ENCODE data around the gene ROCK1. TPM values are rescaled to one million over a fixed set of nuclear protein-coding genes. Genes with fewer than 3 reads are reported as not detected.

ROCK1 gene
- polyA plus RNA-seq, 10 donors, result 27.2 to 44.4 (median 36.5) TPM

Other genes starting within 250 kb of the ROCK1 start
- 10 to 100 TPM in 3 of 10 donors, 1 to 10 TPM in 7; 3.8 to 17.5 (median 7.2) TPM for gene GREB1L, start 130.4 kb upstream of the ROCK1 start, polyA plus RNA-seq (ENCODE audit: insufficient read length in 10 of 10)

Data from muscle of back (tissue), 10 donors.